Left cardiac atrium (tissue), 4 donors: ENCODE results near the gene TAOK2. TPM values are rescaled to one million over a fixed set of nuclear protein-coding genes. Genes with fewer than 3 reads are reported as not detected.
"Not testable (repeated sequence)": the region's sequence is repeated elsewhere in the genome, so short reads cannot be mapped to it uniquely, and the experiment has no call there.

Source experiments
- ATAC-seq, 2 donors: fragments of 200-7000 bp; cut with Tn5 transposase; one replicate each; pipeline ENCODE4 v1.9.1; 2020; ENCODE audit warnings: mild to moderate bottlenecking in 2 of 2, moderate library complexity in 2 of 2
- DNase-seq: peaks from one replicate; pipeline ENCODE4 v3.0.0-alpha.2; 2020
- intact Hi-C, 2 donors: fragments of 100-400 bp; cut with DNase I; formaldehyde crosslinking; loops; one replicate each; pipeline versions ENCODE4 v1.14.1 to v1.15.1; 2022 to 2023
- long read RNA-seq: library from polyadenylated mRNA; unstranded; transcript quantifications from one replicate; pipeline ENCODE4 v2.0.0, GENCODE V29; 2021
- total RNA-seq, 2 donors: library from RNA; stranded (reverse); fragmentation: NEBNext Ultra II Directional; extraction: Animal tissue kit (Norgen Biotek cat#: 25700); gene quantifications; one replicate each; pipeline ENCODE4 v1.2.1, GENCODE V29; 2021
- donor health status: DM: no; HTN: yes; CAD: no.
- donor health status: DM: no; HTN: yes; CAD: no; lungs with severe emphysema.
- donor health status: DM: yes; HTN: yes; CAD: no.
- donor health status: Dilated cardiomyopathy.

TAOK2 gene
- total RNA-seq, result 10 to 100 TPM; 33.6 to 45.8 TPM
- long read RNA-seq, full-length matches to known transcripts, result 1 of 17 reads
- long read RNA-seq, partial matches to known transcripts, result 10 of 17 reads
- long read RNA-seq, other reads (novel, unspliced or antisense), result 6 of 17 reads

DNA sequence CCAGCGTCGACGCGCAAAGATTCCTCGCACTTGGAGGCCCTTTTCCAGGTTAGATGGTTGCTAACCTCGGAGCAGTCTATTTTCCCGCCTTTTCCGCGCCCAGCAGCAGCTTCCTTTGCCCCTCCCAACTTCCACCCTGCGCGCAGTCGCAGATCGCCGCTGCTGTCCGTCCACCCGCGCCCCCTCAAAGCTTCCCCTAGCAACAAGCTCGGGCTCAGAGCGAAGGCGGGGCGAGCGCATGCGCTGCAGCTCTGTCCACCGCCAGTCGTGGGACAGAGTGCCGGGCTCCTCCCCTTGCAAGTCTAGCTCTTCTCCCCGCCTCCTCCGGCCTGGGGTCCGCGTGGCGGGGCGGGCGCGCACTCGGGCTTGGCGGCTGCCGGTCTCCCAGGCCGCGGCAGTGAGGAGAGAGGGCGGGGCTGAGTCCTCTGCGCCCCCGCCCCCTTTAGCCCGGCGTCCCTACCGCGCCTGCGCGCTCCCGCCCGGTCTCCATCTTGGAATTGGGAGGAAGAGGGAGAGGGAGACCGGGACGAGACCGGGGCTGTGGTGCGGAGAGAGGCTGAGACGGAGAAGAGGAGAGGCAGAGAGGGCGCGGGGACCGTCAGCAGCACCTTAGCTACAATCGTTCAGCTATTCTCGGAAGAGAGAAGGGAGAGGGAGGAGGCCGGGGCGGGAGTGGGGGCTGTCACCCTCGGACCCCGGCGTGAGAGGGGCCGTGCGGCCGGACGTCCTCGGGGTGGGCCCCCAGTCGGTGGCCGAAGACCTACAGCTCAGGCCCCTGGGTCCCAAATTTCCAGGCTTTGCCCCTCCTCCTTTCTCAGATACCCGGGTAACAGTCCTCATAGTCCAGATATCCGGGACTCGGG is at the start of gene TAOK2:
TSS of gene TAOK2 (plus strand) at position 485 of the 863 bp plus-strand sequence. CDS start 3,905 bp downstream, outside the sequence.
- DNase-seq (peak; percentile 99), ATAC-seq (peak; percentile 98 to 99)
- intact Hi-C loops, result no loop called here

- no peak for ATAC-seq
- DNase-seq, result no peak
- intact Hi-C loops, result loop anchor here in 1 of 2 donors (10.0 kb wide), 1 partner anchor 70 kb away; the partner anchor contains the start of genes HIRIP3 and INO80E
These were observed 48.4 kb upstream of the TAOK2 start for GRCh38 chr16:29925105-29925756.

DNA sequence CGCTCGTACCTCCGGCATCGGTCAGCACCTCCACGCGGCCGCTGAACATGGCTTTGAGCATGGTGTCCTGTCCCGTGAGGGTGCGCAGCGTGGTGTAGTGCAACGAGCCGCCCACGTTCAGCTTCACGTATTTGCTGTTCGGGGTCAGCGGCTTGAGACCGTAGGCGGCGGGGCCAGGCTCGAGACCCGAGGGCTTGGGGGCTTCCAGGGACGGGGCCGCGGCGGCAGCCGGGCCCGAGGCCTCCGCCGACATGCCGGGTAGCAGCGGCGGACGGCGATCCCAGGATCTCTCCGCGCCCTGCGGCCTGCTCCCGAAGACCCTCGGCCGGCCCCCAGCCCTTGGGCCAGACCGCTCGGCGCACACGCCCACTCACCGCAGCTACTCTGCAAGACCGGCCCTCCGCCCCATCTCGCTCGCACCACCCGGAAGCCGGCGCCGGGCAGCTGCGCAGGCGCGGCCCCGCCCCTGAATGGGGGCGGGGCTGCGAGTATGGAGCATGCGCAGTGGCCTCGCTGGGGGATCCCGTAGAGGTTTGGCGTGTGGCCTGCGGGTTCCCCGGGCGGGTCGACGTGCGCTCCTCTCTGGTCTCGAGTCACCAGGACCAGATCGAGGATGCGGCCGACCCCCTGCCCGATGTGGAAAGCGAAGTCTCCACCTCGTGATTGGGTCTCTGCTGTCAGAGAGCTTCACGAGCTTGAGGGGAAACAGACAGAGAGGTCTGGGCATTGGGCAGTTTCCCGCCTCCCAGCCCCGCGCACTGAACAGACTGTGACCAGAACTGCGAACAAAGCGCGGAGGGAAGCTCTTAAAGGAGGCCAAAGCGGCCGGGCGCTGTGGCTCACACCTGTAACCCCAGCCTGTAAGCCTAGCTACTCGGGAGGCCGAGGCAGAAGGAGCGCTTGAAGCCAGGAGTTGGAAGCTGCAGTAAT is 47.6 kb upstream of the TAOK2 start, which contains the start of gene KCTD13:
TSS of gene KCTD13 (minus strand) at position 446 of the 930 bp plus-strand sequence. CDS start at position 253, 193 bp downstream.
- ATAC-seq, result peak; percentile 99
- intact Hi-C loops, result loop anchor here in 1 of 2 donors (10.0 kb wide), 1 partner anchor 69 kb away; the partner anchor contains the start of genes HIRIP3 and INO80E
- DNase-seq, result peak; percentile 85

DNA sequence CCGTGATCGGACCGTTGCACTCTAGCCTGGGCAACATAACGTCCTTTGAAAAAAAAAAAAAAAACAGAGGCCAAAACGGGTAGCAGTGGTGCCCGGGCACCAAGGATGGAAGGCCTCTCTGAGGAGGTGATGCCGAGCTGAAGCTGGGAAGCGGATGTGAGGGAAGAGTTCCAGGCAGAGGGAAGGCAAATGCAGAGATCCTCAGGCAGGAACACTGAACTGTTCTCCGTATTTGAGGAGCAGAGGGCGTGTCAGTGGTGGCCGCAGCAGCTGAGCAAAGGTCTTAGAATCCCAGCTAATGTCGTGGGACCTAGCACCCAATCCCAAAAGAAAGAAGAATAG is 47.0 kb upstream of the TAOK2 start:
- DNase-seq, result no peak
- peak; percentile 32 to 46 for ATAC-seq
- intact Hi-C loops, result loop anchor here in 1 of 2 donors (10.0 kb wide), 1 partner anchor 68 kb away; the partner anchor contains the start of genes HIRIP3 and INO80E

GRCh38 chr16:29927070-29927905 is 46.4 kb upstream of the TAOK2 start:
- intact Hi-C loops, result loop anchor here in 1 of 2 donors (10.0 kb wide), 1 partner anchor 68 kb away; the partner anchor contains the start of genes HIRIP3 and INO80E
- ATAC-seq (no peak), DNase-seq (no peak)

DNA sequence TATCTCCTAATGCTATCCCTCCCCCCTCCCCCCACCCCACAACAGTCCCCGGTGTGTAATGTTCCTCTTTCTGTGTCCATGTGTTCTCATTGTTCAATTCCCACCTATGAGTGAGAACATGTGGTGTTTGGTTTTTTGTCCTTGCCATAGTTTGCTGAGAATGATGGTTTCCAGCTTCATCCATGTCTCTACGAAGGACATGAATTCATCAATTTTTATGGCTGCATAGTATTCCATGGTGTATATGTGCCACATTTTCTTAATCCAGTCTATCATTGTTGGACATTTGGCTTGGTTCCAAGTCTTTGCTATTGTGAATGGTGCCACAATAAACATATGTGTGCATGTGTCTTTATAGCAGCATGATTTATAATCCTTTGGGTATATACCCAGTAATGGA is 41.9 kb upstream of the TAOK2 start:
- intact Hi-C loops, DNase-seq, ATAC-seq: not testable (repeated sequence)

- no peak for ATAC-seq
- no peak for DNase-seq
- intact Hi-C loops, result loop anchor here in 1 of 2 donors (10.0 kb wide), 1 partner anchor 56 kb away; no protein-coding TSS in a partner anchor
These were observed 33.0 kb upstream of the TAOK2 start for GRCh38 chr16:29940656-29941055.

DNA sequence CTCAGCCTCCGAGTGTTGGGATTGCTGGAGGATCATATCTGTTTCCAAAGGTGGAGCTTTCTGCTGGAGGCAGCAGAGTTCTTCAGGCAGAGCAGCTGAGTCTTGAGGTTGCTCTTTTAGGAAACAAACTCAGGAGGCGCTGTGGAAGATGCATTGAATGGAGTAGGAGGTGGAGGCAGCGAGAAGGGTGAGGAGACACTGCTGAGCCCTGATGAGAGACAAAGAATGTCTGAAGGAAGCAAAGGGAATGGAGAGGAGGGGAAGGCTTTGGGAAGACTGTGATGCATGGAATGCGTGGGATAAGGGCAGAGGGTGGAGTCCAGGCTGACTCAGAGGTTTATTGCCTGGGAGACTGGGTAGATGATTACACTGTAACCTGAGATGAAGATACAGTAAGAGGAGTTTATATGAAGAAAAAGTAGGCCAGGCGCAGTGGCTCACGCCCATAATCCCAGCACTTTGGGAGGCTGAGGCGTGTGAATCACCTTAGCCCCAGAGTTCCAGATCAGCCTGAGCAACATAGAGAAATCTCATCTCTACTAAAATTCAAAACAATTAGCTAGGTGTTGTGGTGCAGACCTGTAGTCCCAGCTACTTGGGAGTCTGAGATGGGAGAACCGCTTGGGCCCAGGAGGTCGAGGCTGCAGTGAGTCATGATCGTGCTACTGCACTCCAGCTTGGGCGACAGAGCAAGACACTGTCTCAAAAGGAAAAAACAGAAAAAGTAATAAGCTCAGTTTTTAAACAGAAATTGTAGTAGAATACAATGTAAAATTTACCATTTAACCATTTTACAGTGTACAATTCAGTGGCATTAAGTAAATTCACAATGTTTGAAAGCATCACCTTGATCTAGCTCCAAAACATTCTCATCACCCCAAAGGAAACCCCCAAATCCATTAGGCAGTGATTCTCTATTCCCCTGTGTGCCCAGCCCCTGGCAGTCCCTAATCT is 29.5 kb upstream of the TAOK2 start:
- intact Hi-C loops, result loop anchor here in 1 of 2 donors (10.0 kb wide), 1 partner anchor 59 kb away; no protein-coding TSS in a partner anchor
- ATAC-seq (peak; percentile 74 to 100), DNase-seq (peak; percentile 45)

DNA sequence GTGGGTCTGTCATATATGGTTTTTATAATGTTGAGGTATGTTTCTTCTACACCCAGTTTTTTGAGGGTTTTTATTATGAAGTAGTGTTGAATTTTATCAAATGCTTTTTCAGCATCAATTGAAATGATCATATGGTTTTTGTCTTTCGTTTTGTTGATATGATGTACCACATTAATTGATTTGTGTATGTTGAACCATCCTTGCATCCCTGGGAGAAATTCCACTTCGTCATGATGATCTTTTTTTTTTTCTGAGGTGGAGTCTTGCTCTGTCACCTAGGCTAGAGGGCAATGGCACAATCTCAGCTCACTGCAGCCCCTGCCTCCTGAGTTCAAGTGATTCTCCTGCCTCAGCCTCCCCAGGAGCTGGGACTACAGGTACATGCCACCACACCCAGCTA is 25.8 kb upstream of the TAOK2 start:
- intact Hi-C loops, result loop anchor here in 1 of 2 donors (10.0 kb wide), 1 partner anchor 63 kb away; no protein-coding TSS in a partner anchor
- ATAC-seq, result no peak

GRCh38 chr16:29950806-29951461 is 22.7 kb upstream of the TAOK2 start:
- no peak for ATAC-seq
- intact Hi-C loops, result no loop called here
- DNase-seq, result no peak

More for the DNA sequence above, 25.8 kb upstream of the TAOK2 start:
- DNase-seq, result no peak

GRCh38 chr16:29951625-29952365 is 21.9 kb upstream of the TAOK2 start:
- DNase-seq (no peak), ATAC-seq (no peak)
- intact Hi-C loops, result no loop called here

- DNase-seq (no peak), ATAC-seq (no peak)
- intact Hi-C loops, result no loop called here
These were observed 14.9 kb upstream of the TAOK2 start for GRCh38 chr16:29958756-29959155.

GRCh38 chr16:29959293-29959692 is 14.4 kb upstream of the TAOK2 start:
- intact Hi-C loops, result no loop called here

GRCh38 chr16:29959821-29960220 is 13.8 kb upstream of the TAOK2 start:
- DNase-seq, intact Hi-C loops, ATAC-seq: not testable (repeated sequence)

More at GRCh38 chr16:29959293-29959692, 14.4 kb upstream of the TAOK2 start:
- DNase-seq (no peak), ATAC-seq (no peak)

DNA sequence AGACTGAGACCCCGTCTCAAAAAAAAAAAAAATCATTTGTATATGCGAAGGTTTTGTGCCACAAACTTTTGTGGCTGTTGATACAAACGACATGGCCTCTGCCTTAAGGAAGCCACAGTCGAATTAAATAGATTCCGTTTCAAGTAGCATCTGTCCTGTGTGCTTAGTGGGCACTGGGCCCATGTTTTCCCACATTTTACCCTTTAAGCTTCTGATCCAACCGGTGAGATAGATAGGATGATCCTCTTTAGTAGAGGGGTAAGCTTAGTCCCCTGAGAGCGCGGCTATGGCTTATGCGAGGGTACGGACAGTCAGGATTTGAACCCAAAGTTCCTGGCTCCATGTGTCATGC is 12.6 kb upstream of the TAOK2 start:
- DNase-seq (no peak), ATAC-seq (no peak)
- intact Hi-C loops, result no loop called here
